Amniotic epithelial cell (primary cell): ENCODE data around the gene PANK4.

Source experiments
- DNase-seq: peaks from one replicate; pipeline ENCODE4 v3.0.0-alpha.2; 2010; ENCODE audit warnings: low read depth

Gene PANK4

GRCh38 chr1:2528966-2529783 is 2.8 kb upstream of the PANK4 start:
- no peak for DNase-seq

DNA sequence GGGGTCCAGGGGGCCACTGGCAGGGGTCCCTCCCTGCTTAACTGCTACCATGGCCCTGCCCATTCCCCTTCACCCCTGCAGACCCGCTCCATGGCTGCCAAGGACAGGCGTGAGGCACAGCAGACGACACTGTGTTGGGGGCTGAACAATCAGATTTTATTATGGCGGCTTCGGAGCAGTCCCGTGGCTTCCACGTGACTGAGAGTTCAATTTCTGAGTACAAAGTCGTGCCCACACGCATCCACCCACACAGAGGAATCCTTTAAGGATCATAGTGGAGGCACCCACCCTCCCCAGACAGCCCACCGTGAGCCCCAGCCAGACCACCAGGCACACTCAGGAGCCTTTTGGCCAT is 2.2 kb upstream of the PANK4 start:
- DNase-seq, result no peak

DNA sequence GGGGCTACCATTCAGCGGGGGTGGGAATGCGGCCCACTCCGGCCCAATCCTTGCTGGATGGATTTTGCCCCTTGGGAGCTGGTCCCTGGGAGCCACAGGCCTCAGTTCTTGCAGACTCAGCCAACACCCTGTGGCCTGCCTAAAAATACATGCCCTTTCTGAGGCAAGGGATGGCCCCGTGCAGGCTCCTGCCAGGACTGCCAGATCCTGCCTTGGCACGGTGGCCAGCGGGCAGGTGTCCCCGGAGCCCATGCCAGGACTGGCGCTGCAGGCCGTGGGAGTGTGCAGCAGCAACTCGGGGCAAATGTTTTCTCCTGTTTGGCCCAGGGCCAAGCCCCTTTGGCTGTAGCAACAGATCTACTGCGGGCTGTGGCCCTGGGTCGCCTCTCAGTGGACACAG is 1.6 kb upstream of the PANK4 start:
- no peak for DNase-seq

DNA sequence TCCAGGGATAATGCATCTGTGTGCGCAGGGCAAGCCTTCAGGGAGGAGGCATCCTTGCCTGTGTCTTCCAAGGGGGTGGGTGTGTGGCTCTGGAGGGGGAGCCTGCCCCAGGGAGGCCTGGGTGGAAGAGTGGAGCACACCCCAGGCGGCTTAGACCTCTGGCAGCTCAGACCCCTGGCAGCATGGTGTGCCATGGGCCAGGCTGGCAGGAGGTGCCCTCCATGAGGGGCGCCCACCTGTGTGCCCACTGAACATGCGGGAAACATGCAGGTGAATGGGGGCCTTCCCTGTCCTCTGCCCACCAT is 1.1 kb upstream of the PANK4 start:
- no peak for DNase-seq

DNA sequence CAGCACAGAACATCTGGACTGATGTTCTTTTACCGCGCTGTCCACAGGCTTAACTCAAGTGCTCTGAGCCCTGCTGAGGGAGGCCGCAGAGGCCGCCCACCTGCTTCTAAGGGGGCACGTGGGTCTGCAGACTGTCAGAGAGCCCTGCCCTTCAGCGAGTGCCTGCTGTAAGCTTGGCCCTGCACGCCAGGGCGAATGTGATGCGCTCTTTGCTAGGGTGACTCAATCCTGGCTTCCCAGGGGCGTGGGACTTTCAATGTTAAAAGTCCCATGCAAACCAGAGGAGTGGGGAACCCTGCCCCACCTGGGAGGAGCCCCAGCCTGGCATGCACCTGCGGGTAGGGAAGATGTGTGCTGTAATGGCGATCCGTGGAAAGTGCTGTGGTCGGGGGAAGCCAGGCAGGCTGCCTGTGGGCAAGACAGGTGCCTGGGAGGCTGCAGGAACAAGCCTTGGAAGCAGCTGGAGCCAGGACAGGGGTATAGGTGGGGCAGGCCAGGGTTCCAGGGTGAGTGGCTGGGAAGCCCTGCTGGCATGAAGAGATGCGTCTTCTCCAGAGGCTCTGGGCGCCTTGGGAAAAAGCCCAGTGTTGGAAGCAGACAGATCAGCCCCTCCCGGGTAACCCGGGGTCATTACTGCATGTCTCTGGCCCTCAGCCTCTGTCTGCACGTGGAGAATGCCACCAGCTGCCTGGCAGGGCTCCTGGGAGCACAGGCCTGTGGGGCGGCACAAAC is 594 bp upstream of the PANK4 start:
- peak; percentile 45 for DNase-seq

GRCh38 chr1:2525572-2525919 is 850 bp downstream of the PANK4 start:
- DNase-seq, result no peak

GRCh38 chr1:2523891-2524609 is 2.3 kb downstream of the PANK4 start:
- DNase-seq, result no peak

GRCh38 chr1:2523191-2523890 is 3.1 kb downstream of the PANK4 start:
- DNase-seq, result no peak

GRCh38 chr1:2522230-2522629 is 4.2 kb downstream of the PANK4 start:
- no peak for DNase-seq

DNA sequence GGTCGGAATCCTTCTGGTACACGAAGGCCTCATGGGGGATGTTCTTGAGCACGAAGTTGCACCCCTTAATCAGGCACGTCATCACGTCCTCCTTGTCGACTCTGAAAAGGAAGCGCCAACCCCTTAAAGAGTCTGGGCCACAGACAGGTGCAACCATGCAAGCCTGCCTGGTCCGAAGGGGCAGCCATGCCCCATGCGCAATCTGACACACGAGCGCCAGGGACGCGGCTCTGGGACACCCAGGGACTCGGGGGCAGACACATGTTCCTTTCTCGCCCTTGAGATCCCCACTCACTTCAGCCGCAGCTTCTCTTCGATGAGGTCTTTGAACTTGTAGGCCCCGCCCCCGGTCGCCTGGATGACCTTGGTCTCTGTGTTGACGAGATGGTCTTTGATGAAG is 5.6 kb downstream of the PANK4 start:
- DNase-seq, result no peak

- no peak for DNase-seq
Measured at GRCh38 chr1:2520206-2520605, 6.2 kb downstream of the PANK4 start.

DNA sequence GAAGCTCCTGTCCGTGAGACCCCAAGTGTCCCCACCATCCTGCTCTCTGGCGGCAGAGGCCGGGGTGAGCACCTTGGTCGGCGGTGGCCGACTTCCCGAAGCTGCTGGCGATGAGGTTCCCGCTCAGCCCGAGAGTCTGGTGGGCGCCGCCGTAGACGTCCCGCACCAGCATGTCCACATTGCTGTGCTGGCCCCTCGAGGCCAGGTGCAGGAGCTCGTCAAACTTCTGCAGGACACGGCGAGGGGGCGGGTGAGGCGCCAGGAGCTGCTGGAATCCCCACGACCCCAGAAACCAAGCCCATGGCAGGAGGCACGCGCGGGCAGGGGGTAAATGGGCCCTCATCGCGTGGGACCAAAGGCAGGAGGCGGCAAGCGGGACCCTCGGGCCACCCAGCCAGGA is 6.7 kb downstream of the PANK4 start:
- no peak for DNase-seq

- DNase-seq, result no peak
Measured at GRCh38 chr1:2519029-2519685, 7.2 kb downstream of the PANK4 start.

GRCh38 chr1:2518528-2518927 is 7.9 kb downstream of the PANK4 start:
- no peak for DNase-seq

- no peak for DNase-seq
Measured at GRCh38 chr1:2517966-2518365, 8.4 kb downstream of the PANK4 start.

DNA sequence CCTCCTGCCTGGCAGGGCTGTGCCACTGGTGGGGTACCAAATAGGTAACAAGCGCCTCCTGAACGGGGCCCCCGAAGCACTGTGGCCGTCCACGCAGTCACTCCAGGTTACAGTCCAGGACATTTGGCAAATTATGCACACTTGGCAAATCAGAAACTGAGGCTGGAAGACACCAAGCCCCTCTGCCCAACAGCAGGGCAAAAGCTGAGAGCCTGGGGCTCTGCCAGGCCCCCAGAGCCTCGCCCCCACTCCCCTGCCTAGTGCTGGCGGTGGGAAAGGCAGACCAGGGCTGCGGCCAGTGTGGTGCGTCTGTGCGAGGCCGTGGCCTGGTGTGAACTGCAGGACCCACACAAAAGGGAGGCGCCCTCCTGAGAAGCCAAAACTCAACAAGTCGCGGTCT is 9.4 kb downstream of the PANK4 start:
- DNase-seq, result no peak

DNA sequence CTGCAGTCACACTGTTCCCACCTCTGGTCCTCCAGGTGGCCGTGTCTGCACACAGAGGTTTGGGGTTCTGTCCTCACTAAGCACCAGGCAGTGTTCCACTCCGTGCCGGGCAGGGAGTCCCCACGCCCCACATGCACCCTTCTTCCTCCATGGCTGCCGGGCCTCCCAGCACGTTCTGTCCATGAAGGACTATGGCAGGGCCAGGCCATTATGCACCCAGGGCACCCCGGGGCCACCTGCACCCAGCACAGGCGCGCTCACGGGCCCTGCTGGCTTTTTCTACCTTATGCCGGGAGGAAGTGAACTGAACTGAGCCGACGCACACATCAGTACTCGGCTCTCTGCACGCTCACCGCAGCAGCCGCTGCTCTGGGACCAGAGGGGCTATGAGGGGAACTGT is 10.3 kb downstream of the PANK4 start:
- no peak for DNase-seq

DNA sequence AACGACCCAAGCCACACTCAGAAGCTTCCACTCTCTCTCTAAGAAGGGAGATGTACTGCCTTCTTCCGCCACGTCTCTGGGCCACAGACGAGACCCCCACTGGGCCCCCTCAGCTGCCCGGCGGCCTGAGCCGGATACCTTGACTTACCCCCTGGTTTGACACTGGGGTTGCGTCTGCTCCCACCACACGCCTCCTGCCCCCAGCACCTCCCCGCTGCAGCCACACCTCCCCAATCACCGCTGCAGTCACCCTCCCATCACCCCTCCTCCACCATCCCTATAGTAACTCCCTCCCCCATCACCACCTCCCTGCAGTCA is 10.7 kb downstream of the PANK4 start:
- DNase-seq, result no peak

GRCh38 chr1:2514863-2515762 is 11.3 kb downstream of the PANK4 start:
- DNase-seq, result no peak

- DNase-seq, result no peak
Measured at GRCh38 chr1:2513939-2514652, 12.3 kb downstream of the PANK4 start.
